CD4-positive, alpha-beta T cell treated with Interleukin-12 subunit alpha and Interleukin-12 subunit beta, for 1 hour (primary cell): Measurements from ENCODE around the gene ITGA7.
"Not testable (repeated sequence)": the region's sequence is repeated elsewhere in the genome, so short reads cannot be mapped to it uniquely, and the experiment has no call there.

Experiments
- DNase-seq: peaks from one replicate; pipeline ENCODE4 v3.0.0-alpha.2; 2020

Gene ITGA7

GRCh38 chr12:55675666-55676065 lies 32.0 kb downstream of the ITGA7 start:
- no peak for DNase-seq

- DNase-seq, result no peak
Measured at GRCh38 chr12:55673638-55674037, 34.1 kb downstream of the ITGA7 start.

- no peak for DNase-seq
Measured at GRCh38 chr12:55671746-55672145, 36.0 kb downstream of the ITGA7 start.

GRCh38 chr12:55670276-55670675 lies 37.4 kb downstream of the ITGA7 start:
- DNase-seq, result no peak

GRCh38 chr12:55666508-55666907 lies 41.2 kb downstream of the ITGA7 start:
- DNase-seq, result no peak

- no peak for DNase-seq
Measured at GRCh38 chr12:55664826-55665225, 42.9 kb downstream of the ITGA7 start.

- no peak for DNase-seq
Measured at GRCh38 chr12:55663391-55663790, 44.3 kb downstream of the ITGA7 start.

GRCh38 chr12:55659486-55660385 lies 48.0 kb downstream of the ITGA7 start:
- no peak for DNase-seq

GRCh38 chr12:55658635-55659391 lies 48.9 kb downstream of the ITGA7 start:
- DNase-seq, result no peak

GRCh38 chr12:55658212-55658611 lies 49.5 kb downstream of the ITGA7 start:
- no peak for DNase-seq

- DNase-seq, result no peak
Measured at GRCh38 chr12:55657212-55657611, 50.5 kb downstream of the ITGA7 start.

GRCh38 chr12:55654511-55655214 lies 53.0 kb downstream of the ITGA7 start:
- no peak for DNase-seq

- no peak for DNase-seq
Measured at GRCh38 chr12:55653031-55653430, 54.7 kb downstream of the ITGA7 start.

- DNase-seq, result no peak
Measured at GRCh38 chr12:55652352-55652751, 55.4 kb downstream of the ITGA7 start.

- DNase-seq, result no peak
Measured at GRCh38 chr12:55651299-55651683, 56.4 kb downstream of the ITGA7 start.

GRCh38 chr12:55650620-55651298 lies 56.9 kb downstream of the ITGA7 start:
- not testable (repeated sequence) for DNase-seq

GRCh38 chr12:55647027-55647426 lies 60.7 kb downstream of the ITGA7 start:
- DNase-seq, result no peak

GRCh38 chr12:55644591-55644990 lies 63.1 kb downstream of the ITGA7 start:
- no peak for DNase-seq

GRCh38 chr12:55642669-55643068 lies 65.0 kb downstream of the ITGA7 start:
- DNase-seq, result no peak

GRCh38 chr12:55642267-55642666 lies 65.4 kb downstream of the ITGA7 start:
- no peak for DNase-seq

GRCh38 chr12:55641595-55641994 lies 66.1 kb downstream of the ITGA7 start:
- no peak for DNase-seq

GRCh38 chr12:55637467-55637866 lies 70.2 kb downstream of the ITGA7 start:
- peak; percentile 42 for DNase-seq

GRCh38 chr12:55636853-55637252 lies 70.9 kb downstream of the ITGA7 start, which contains the start of gene OR10P1:
Gene OR10P1 (plus strand): TSS chr12:55636892. CDS start chr12:55636892, 0 bp downstream.
- no peak for DNase-seq
